Right kidney (tissue), 1 donor: Measurements from ENCODE around the gene C3orf20.
"Not testable (repeated sequence)": the region's sequence is repeated elsewhere in the genome, so short reads cannot be mapped to it uniquely, and the experiment has no call there.

Experiments used
- DNase-seq: peaks from one replicate; pipeline ENCODE4 v3.0.0-alpha.2; 2016

The C3orf20 gene

GRCh38 chr3:14650193-14650592 lies 24.7 kb upstream of the C3orf20 start:
- DNase-seq, result no peak

GRCh38 chr3:14651440-14652251 lies 23.3 kb upstream of the C3orf20 start, which contains the start of gene CCDC174:
Gene CCDC174 (plus strand): TSS chr3:14651762. CDS start chr3:14651837, 75 bp downstream.
- peak; percentile 92 for DNase-seq

GRCh38 chr3:14652360-14652907 lies 22.5 kb upstream of the C3orf20 start:
- not testable (repeated sequence) for DNase-seq

- no peak for DNase-seq
These were observed 17.4 kb upstream of the C3orf20 start for GRCh38 chr3:14657579-14657978.

- DNase-seq, result no peak
These were observed 16.0 kb upstream of the C3orf20 start for GRCh38 chr3:14658978-14659377.

GRCh38 chr3:14660942-14661341 lies 14.0 kb upstream of the C3orf20 start:
- no peak for DNase-seq

DNA sequence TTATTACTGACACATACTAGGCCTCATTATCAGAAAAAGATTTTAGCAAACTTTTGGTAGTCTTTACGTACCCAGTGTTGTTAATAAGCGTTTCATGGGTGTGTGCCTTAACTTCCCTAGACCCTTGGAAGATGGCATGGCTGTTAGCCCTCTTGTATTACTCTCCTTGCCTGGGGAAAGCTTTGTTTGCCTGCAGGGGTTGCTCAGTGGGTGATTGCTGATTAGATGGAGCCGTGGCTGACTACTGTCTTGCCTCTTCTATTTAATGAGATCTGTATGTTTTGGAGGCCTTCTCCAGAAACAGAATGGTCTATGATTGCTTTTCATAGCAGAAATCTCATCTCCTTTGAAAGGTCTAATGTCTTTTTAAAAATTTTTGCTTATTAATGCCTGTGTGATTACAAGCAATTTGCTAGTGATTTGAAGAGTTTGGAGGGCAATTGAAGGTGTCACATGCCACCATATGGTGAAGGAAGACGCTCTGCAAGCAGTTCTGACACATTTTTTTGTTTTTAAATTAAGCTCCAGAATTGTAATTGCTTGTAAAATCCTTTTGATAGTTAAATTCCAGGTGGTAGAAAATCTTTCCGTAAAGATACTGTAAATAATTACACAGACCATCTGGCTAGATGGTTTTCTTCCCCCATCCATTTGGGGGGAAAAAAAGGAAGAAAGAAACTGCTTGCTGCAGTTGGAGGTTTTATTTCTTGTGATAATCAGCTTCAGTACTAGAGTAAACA lies 11.4 kb upstream of the C3orf20 start:
- no peak for DNase-seq

DNA sequence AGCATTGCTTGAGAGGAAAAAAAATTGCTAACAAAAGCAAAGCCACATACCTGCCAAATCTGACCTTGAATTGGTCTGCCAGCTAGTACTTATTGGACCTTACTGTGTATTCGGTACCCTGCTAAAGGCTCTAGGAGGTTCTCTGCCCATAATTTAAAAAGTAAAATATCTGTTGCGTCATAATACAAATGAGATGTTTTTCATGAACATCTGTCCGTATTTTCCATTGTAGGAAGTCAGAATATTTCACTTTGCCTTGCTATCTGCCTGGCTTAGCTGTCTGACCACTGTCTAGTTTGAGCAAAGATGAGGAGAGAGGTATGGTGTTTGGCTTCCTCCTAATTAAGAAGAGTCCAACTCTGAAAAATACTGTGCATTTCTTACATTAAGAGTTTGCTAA lies 10.8 kb upstream of the C3orf20 start:
- no peak for DNase-seq

DNA sequence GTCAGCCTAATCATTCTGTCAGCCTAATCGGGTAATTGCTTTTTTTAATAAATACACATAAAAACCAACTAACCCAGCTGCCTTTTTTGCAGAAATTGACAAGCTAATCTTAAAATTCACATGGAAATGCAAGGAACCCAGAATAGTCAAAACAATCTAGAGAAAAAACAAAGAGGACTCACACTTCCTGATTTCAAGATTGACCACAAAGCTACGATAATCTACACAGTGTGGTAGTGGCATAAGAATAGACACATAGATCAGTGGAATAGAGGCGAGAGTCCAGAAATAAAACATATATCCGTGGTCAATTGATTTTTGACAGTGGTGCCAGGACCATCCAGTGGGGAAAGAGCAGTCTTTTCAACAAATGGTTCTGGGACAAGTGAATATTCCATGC lies 2.4 kb upstream of the C3orf20 start:
- DNase-seq, result no peak

- no peak for DNase-seq
These were observed 1.9 kb downstream of the C3orf20 start for GRCh38 chr3:14676881-14677280.

- no peak for DNase-seq
These were observed 3.1 kb downstream of the C3orf20 start for GRCh38 chr3:14678015-14678503.

- DNase-seq, result no peak
These were observed 5.2 kb downstream of the C3orf20 start for GRCh38 chr3:14680115-14680514.

- no peak for DNase-seq
These were observed 5.8 kb downstream of the C3orf20 start for GRCh38 chr3:14680716-14681115.

DNA sequence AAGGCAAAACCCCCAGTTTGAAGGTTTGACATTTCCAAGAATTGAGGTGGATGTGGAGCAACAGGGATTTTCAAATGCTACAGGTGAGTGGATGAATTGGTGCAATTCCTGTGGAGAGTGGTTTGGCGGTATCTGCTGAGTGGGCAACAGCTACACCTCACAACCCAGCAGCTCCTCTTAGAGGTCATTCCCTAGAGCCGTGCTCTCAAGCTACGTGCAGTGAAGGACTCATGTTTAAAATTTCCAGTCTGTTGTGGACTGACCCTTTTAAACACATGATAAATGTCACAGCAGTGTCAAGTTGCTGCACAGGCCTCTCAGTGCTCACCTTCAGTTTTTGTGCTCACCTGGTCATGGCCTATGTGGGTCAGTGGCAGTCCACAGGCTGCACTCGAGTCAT lies 9.5 kb downstream of the C3orf20 start:
- DNase-seq, result no peak

DNA sequence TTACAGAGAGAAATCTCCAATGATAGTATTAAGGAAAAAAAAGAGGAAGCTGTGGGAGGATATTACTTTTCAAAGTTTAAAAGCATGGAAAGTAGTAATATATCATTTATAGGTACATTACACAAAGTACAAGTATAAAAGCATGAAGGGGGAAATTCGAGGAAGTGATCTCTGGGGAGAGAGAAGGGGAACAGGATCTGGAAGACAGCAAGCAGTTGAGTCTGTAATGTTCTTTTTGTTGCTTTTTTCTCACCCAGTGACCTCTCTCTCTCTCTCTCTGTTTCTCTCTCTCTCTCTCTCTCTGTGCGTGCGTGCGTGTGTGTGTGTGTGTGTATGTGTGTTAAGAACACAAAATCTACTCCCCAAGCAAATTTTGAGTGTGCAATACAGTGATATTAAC lies 10.2 kb downstream of the C3orf20 start:
- DNase-seq, result peak; percentile 28

- DNase-seq, result no peak
These were observed 12.4 kb downstream of the C3orf20 start for GRCh38 chr3:14687360-14687759.

DNA sequence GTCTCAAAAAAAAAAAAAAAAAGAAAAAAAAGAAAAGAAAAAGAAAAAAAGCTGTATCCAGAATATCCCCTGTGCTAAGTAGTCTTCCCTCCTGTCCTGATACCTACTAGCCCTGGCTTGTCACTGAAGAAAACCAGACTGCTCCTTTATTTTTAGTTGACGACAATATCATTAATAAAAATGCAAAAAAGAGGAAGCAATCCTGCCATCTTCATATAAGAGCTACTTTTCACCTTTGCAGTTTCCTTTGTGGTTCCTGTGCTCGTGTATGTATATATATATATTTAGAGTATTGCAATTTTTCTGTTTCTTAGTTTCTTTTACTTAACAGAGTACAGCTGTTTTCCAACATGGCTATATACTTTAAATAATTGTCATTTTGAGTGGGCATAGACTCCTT lies 13.6 kb downstream of the C3orf20 start:
- no peak for DNase-seq

DNA sequence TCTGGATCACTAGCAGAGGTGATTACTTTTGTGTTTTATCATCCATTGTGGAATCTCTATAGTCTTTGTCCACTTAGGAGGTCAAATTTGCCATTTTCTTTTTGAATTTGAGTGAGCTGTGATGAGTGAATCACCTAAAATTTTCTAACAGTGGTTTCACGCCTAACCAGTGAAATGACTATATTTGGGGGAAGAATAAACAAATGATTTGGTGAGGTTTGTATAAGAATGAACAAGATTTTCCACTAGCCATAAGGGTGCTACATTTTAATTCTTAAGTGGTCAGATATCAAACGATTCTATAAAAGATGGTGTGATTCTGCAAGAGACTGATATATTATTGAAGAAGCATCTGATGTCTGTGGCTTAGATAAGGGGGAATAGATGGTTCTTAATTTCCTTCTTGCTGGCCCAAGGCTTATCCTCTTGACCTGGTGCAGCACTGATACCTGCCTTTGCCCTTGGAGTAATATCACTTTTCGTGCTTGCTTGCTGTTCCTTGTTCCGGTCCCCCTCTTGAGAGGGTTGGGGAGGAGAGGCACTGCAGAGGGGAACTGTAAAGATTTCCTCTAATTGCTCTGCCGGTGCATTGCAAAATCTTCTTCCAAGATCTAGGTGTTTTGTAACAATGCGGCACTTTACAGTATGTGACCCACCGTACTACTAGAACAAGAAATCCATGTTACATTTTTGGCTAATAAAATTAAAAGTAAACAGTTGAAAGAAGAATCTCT lies 14.5 kb downstream of the C3orf20 start:
- no peak for DNase-seq

DNA sequence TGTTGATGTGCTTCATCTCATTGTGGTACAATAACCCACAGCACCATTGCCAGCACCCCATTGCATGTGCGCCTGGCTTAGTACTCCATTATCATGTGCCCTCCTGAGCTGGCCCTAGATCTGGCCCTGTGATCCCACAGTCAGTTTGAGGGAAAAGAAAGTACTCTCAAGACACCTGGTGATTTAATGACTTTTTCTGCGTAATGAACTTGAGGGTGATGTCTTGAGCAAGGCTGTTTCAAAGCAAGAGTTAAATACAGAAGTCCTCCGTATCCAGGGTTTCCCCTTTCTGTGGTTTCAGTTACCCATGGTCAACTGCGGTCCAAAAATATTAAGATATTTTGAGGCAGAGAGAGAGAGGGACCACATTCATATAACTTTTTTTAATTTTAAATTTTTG lies 16.3 kb downstream of the C3orf20 start:
- no peak for DNase-seq

DNA sequence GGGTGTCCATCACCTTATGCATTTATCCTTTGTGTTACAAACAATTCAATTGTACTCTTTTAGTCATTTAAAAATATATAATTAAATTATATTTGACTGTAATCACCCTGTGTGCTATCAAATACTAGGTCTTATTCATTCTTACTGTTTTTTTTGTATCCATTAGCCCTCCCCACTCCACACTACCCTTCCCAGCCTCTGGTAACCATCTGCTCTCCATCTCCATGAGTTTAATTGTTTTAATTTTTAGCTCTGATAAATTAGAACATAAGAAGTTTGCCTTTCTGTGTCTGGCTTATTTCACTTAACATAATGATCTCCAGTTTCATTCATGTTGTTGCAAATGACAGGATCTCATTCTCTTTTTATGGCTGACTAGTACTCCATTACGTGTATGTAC lies 16.8 kb downstream of the C3orf20 start:
- DNase-seq, result no peak

DNA sequence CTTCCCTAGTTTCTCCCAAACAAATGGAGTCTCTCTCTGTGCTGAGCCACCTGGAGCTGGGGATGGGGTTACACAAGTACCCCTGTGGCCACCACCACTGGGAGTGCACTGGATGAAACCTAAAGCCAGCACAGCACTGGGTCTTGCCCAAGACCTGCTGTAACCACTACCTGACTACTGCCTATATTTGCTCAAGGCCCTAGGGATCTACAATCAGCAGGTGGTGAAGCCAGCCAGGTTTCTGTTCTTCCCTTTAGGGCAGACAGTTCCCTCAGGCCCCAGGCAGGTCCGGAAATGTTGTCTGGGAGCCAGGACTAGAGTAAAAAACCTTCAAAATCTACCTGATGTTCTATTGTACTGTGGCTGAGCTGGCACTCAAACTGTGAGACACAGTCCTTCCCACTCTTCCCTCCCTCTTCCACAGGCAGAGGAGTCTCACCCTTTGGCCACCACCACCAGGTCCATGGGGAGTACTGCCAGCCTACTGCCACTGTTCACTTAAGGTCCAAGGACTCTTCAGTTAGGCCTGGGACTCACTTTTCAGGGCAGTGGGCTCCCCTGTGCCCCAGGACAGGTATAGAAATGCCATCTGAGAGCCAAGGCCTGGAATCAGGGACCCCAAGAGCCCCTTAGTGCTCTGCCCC lies 23.8 kb downstream of the C3orf20 start:
- no peak for DNase-seq

GRCh38 chr3:14699643-14700042 lies 24.7 kb downstream of the C3orf20 start:
- DNase-seq, result no peak
